ENCODE measurements around the gene DNAI2. TPM values are rescaled to one million over a fixed set of nuclear protein-coding genes. Genes with fewer than 3 reads are reported as not detected.

Gene DNAI2
- total and polyA plus RNA-seq, 9 of the 15 experiments (the other 6 are each of a cell fraction or from before 2014, with no cell fraction given), result not detected

DNA sequence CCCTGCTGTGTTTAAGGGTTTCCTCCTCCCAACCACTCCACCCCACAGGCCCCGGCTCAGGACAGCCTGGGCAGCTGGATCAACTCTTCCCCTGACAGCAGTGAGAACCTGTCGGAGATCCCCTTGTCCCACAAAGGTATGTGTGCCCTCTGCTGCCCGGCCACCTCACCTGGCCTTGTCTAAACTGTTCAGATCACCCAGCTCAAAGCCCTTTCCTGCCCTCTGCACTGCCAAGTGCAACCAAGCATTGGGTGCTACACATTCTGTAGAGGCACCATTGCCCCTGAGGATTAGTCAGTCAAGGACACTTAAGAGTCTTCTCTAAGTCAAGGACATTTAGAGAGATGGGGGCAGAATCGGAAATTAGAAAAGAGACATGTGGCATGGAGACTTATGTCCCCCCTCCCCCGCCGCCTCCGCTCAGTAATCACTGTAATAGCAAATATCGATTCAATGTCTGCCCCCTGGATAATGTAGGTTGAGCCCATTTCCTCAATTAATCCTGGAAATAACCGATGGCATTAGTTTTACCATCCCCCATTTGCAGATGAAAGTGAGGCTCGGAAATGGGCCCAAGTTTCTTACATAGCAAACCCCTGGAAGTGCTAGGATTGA, 79.5 kb downstream of the DNAI2 start (continued):
- TF ChIP-seq, protein P1, sequence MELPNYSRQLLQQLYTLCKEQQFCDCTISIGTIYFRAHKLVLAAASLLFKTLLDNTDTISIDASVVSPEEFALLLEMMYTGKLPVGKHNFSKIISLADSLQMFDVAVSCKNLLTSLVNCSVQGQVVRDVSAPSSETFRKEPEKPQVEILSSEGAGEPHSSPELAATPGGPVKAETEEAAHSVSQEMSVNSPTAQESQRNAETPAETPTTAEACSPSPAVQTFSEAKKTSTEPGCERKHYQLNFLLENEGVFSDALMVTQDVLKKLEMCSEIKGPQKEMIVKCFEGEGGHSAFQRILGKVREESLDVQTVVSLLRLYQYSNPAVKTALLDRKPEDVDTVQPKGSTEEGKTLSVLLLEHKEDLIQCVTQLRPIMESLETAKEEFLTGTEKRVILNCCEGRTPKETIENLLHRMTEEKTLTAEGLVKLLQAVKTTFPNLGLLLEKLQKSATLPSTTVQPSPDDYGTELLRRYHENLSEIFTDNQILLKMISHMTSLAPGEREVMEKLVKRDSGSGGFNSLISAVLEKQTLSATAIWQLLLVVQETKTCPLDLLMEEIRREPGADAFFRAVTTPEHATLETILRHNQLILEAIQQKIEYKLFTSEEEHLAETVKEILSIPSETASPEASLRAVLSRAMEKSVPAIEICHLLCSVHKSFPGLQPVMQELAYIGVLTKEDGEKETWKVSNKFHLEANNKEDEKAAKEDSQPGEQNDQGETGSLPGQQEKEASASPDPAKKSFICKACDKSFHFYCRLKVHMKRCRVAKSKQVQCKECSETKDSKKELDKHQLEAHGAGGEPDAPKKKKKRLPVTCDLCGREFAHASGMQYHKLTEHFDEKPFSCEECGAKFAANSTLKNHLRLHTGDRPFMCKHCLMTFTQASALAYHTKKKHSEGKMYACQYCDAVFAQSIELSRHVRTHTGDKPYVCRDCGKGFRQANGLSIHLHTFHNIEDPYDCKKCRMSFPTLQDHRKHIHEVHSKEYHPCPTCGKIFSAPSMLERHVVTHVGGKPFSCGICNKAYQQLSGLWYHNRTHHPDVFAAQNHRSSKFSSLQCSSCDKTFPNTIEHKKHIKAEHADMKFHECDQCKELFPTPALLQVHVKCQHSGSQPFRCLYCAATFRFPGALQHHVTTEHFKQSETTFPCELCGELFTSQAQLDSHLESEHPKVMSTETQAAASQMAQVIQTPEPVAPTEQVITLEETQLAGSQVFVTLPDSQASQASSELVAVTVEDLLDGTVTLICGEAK (IDR thresholded peaks at IDR 0.05), result no peak
- TF ChIP-seq, protein P1 (CRISPR knock-in tag; IDR thresholded peaks at IDR 0.05), result no peak

All from K562 (cell line).